Neural cell (in vitro differentiated cells): ENCODE results near the gene C5orf46. TPM values are rescaled to one million over a fixed set of nuclear protein-coding genes. Genes with fewer than 3 reads are reported as not detected.

ENCODE experiments used
- H2AFZ ChIP-seq: fragments of 200-600, 300-800 bp; sonication (generic), shearing (Covaris generic); 2 replicates; pipeline ENCODE4 v1.6.0; 2014; ENCODE audit warnings: low read depth, mild to moderate bottlenecking, antibody characterized with exemption, low read length, moderate library complexity
- H3F3A ChIP-seq: fragments of 200-600 bp; shearing (Covaris generic); 2 replicates; pipeline ENCODE4 v1.6.1; 2016; ENCODE audit warnings: mild to moderate bottlenecking, moderate library complexity, mixed read lengths, antibody characterized with exemption, low read length; ENCODE audit not compliant: insufficient read depth, poor library complexity, severe bottlenecking
- H3K27ac ChIP-seq: fragments of 200-600, 300-800 bp; sonication (generic), shearing (Covaris generic); 2 replicates; pipeline ENCODE4 v1.5.1; 2014; ENCODE audit warnings: mild to moderate bottlenecking, low read length, moderate library complexity
- H3K27me3 ChIP-seq: fragments of 300-800, 200-600 bp; sonication (generic), shearing (Covaris generic); 2 replicates; pipeline ENCODE4 v1.6.0; 2014; ENCODE audit warnings: mild to moderate bottlenecking, low read depth, low read length, moderate library complexity; ENCODE audit not compliant: insufficient read depth
- H3K36me3 ChIP-seq: fragments of 300-800, 200-600 bp; sonication (generic), shearing (Covaris generic); 2 replicates; pipeline ENCODE4 v1.5.1; 2014; ENCODE audit warnings: mild to moderate bottlenecking, antibody characterized with exemption, low read length, moderate library complexity; ENCODE audit not compliant: insufficient read depth
- H3K4me2 ChIP-seq: fragments of 300-800, 200-600 bp; sonication (generic), shearing (Covaris generic); 2 replicates; pipeline ENCODE4 v1.6.0; 2014; ENCODE audit warnings: mild to moderate bottlenecking, low read length
- H3K4me3 ChIP-seq: fragments of 300-800, 200-600 bp; sonication (generic), shearing (Covaris generic); 2 replicates; pipeline ENCODE4 v1.5.1; 2014; ENCODE audit warnings: mild to moderate bottlenecking, low read length, moderate library complexity
- H3K79me2 ChIP-seq: fragments of 200-600 bp; shearing (Covaris generic); replicated peaks from 2 replicates; pipeline ENCODE4 v1.6.0; 2014; ENCODE audit warnings: mild to moderate bottlenecking, low read length, moderate library complexity; ENCODE audit not compliant: insufficient read depth
- H3K9ac ChIP-seq: fragments of 300-800, 200-600 bp; sonication (generic), shearing (Covaris generic); 2 replicates; pipeline ENCODE4 v1.6.1; 2016; ENCODE audit warnings: mild to moderate bottlenecking, low read length, mixed read lengths
- H3K9me2 ChIP-seq: fragments of 200-600 bp; shearing (Covaris generic); 2 replicates; pipeline ENCODE4 v1.6.1; 2016; ENCODE audit warnings: mild to moderate bottlenecking, low read length, mixed read lengths; ENCODE audit not compliant: insufficient read depth
- H3K9me3 ChIP-seq: fragments of 200-600, 300-800 bp; sonication (generic), shearing (Covaris generic); 2 replicates; pipeline ENCODE4 v1.6.1; 2016; ENCODE audit warnings: mild to moderate bottlenecking, mixed run types, low read length, moderate library complexity, mixed read lengths
- H4K20me1 ChIP-seq: fragments of 200-600 bp; shearing (Covaris generic); 2 replicates; pipeline ENCODE4 v1.6.1; 2016; ENCODE audit warnings: mild to moderate bottlenecking, mixed run types; ENCODE audit not compliant: insufficient read depth
- EP300 ChIP-seq: fragments of 450-650 bp; conservative IDR thresholded peaks from 2 replicates; pipeline ENCODE4 v1.6.1; 2014; ENCODE audit warnings: antibody characterized with exemption, mild to moderate bottlenecking, moderate library complexity; ENCODE audit not compliant: poor library complexity, severe bottlenecking
- EZH2 ChIP-seq: fragments of 200-600, 300-800 bp; shearing (Covaris generic), sonication (generic); IDR thresholded peaks from 2 replicates; pipeline ENCODE4 v1.6.1; 2014; ENCODE audit warnings: antibody characterized with exemption, low read length, borderline replicate concordance, mild to moderate bottlenecking; ENCODE audit not compliant: insufficient read depth, poor library complexity, severe bottlenecking
- MXI1 ChIP-seq: fragments of 450-650 bp; conservative IDR thresholded peaks from 2 replicates; pipeline ENCODE4 v1.6.1; 2014; ENCODE audit warnings: antibody characterized with exemption, mild to moderate bottlenecking; ENCODE audit not compliant: poor library complexity, severe bottlenecking
- POLR2AphosphoS5 ChIP-seq: IDR thresholded peaks from 2 replicates; pipeline ENCODE4 v1.6.1; 2012
- RAD21 ChIP-seq: fragments of 450-650 bp; conservative IDR thresholded peaks from 2 replicates; pipeline ENCODE4 v1.6.1; 2014; ENCODE audit warnings: antibody characterized with exemption, mild to moderate bottlenecking, moderate library complexity
- SMC3 ChIP-seq: fragments of 450-650 bp; conservative IDR thresholded peaks from 2 replicates; pipeline ENCODE4 v1.6.1; 2014; ENCODE audit warnings: antibody characterized with exemption, mild to moderate bottlenecking, moderate library complexity; ENCODE audit not compliant: poor library complexity
- TAF1 ChIP-seq: IDR thresholded peaks from 2 replicates; pipeline ENCODE4 v1.6.1; 2012; ENCODE audit warnings: low read depth
- polyA plus RNA-seq: library from polyadenylated mRNA; depleted of rRNA; stranded (reverse); fragments of >200 nt; gene quantifications from 2 replicates; pipeline ENCODE4 v1.2.3, GENCODE V29; 2014
- TF ChIP-seq, protein P1 (sequence below): IDR thresholded peaks from 2 replicates; pipeline ENCODE4 v1.6.1; 2012; ENCODE audit warnings: borderline replicate concordance
- TF ChIP-seq, protein P2 (sequence below): fragments of 450-650 bp; IDR thresholded peaks from 2 replicates; pipeline ENCODE4 v1.5.1; 2014; ENCODE audit warnings: antibody characterized with exemption, mild to moderate bottlenecking, moderate library complexity; ENCODE audit not compliant: poor library complexity, severe bottlenecking

C5orf46 gene
- polyA plus RNA-seq, 1 donor from 2014 or later = not detected

GRCh38 chr5:147860641-147861025, 45.7 kb downstream of the C5orf46 start:
- Histone ChIP-seq H3F3A (no peaks in the 10 kb centered on the region), H4K20me1 (no peaks in the 10 kb centered on the region), H3K27ac (no peak overlapping the region), H3K9ac (no peak overlapping the region), H3K9me2 (no peaks in the 10 kb centered on the region), H2AFZ (no peak overlapping the region), H3K4me2 (no peak overlapping the region), H3K79me2 (no peaks in the 10 kb centered on the region), H3K36me3 (no peaks in the 10 kb centered on the region), H3K4me3 (no peak overlapping the region), H3K9me3 (no peaks in the 10 kb centered on the region), H3K27me3 (no peaks in the 10 kb centered on the region)
- no peak for TF ChIP-seq EP300
- TF ChIP-seq SMC3 = no peak
- no peak for TF ChIP-seq RAD21
- TF ChIP-seq POLR2AphosphoS5 = no peak
- no peak for TF ChIP-seq EZH2
- TF ChIP-seq TAF1 = no peak
- TF ChIP-seq, protein P1, sequence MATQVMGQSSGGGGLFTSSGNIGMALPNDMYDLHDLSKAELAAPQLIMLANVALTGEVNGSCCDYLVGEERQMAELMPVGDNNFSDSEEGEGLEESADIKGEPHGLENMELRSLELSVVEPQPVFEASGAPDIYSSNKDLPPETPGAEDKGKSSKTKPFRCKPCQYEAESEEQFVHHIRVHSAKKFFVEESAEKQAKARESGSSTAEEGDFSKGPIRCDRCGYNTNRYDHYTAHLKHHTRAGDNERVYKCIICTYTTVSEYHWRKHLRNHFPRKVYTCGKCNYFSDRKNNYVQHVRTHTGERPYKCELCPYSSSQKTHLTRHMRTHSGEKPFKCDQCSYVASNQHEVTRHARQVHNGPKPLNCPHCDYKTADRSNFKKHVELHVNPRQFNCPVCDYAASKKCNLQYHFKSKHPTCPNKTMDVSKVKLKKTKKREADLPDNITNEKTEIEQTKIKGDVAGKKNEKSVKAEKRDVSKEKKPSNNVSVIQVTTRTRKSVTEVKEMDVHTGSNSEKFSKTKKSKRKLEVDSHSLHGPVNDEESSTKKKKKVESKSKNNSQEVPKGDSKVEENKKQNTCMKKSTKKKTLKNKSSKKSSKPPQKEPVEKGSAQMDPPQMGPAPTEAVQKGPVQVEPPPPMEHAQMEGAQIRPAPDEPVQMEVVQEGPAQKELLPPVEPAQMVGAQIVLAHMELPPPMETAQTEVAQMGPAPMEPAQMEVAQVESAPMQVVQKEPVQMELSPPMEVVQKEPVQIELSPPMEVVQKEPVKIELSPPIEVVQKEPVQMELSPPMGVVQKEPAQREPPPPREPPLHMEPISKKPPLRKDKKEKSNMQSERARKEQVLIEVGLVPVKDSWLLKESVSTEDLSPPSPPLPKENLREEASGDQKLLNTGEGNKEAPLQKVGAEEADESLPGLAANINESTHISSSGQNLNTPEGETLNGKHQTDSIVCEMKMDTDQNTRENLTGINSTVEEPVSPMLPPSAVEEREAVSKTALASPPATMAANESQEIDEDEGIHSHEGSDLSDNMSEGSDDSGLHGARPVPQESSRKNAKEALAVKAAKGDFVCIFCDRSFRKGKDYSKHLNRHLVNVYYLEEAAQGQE = no peak
- TF ChIP-seq, protein P2, sequence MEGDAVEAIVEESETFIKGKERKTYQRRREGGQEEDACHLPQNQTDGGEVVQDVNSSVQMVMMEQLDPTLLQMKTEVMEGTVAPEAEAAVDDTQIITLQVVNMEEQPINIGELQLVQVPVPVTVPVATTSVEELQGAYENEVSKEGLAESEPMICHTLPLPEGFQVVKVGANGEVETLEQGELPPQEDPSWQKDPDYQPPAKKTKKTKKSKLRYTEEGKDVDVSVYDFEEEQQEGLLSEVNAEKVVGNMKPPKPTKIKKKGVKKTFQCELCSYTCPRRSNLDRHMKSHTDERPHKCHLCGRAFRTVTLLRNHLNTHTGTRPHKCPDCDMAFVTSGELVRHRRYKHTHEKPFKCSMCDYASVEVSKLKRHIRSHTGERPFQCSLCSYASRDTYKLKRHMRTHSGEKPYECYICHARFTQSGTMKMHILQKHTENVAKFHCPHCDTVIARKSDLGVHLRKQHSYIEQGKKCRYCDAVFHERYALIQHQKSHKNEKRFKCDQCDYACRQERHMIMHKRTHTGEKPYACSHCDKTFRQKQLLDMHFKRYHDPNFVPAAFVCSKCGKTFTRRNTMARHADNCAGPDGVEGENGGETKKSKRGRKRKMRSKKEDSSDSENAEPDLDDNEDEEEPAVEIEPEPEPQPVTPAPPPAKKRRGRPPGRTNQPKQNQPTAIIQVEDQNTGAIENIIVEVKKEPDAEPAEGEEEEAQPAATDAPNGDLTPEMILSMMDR = no peak
- TF ChIP-seq MXI1 = no peak

- H3K9me2 ChIP-seq = no peaks in the 10 kb centered on the region
- no peak overlapping the region for H3K9ac ChIP-seq
- H3K36me3 ChIP-seq = no peaks in the 10 kb centered on the region
- no peaks in the 10 kb centered on the region for H3F3A ChIP-seq
- H3K4me3 ChIP-seq = no peak overlapping the region
- no peak overlapping the region for H2AFZ ChIP-seq
- H4K20me1 ChIP-seq = no peaks in the 10 kb centered on the region
- H3K79me2 ChIP-seq = no peaks in the 10 kb centered on the region
- H3K9me3 ChIP-seq = no peaks in the 10 kb centered on the region
- H3K27me3 ChIP-seq = no peaks in the 10 kb centered on the region
- H3K27ac ChIP-seq = no peak overlapping the region
- TF ChIP-seq EZH2 = no peak
- no peak for TF ChIP-seq SMC3
- TF ChIP-seq POLR2AphosphoS5 = no peak
- no peak for TF ChIP-seq TAF1
- TF ChIP-seq EP300 = no peak
- TF ChIP-seq, protein P1 = no peak
- no peak for TF ChIP-seq RAD21
- no peak for TF ChIP-seq MXI1
- TF ChIP-seq, protein P2 = no peak
- no peak overlapping the region for H3K4me2 ChIP-seq
These were observed 46.2 kb downstream of the C5orf46 start for GRCh38 chr5:147859962-147860640.
